GM21515 (cell line): ENCODE data around the gene NKAIN2.

ENCODE experiments used
- ATAC-seq: cut with Tn5 transposase; IDR thresholded peaks from one replicate; pipeline ENCODE4 v1.9.1; 2021; ENCODE audit not compliant: unreplicated experiment

NKAIN2 gene

GRCh38 chr6:124869416-124869815, 1065.8 kb downstream of the NKAIN2 start:
- ATAC-seq = no peak

- no peak for ATAC-seq
These were observed 1067.2 kb downstream of the NKAIN2 start for GRCh38 chr6:124870611-124871459.

- peak; percentile 62 for ATAC-seq
These were observed 1068.8 kb downstream of the NKAIN2 start for GRCh38 chr6:124872361-124873065.

GRCh38 chr6:124873066-124873410, 1069.4 kb downstream of the NKAIN2 start:
- ATAC-seq = peak; percentile 6
